ENCODE data around the gene TTC21A. TPM values are rescaled to one million over a fixed set of nuclear protein-coding genes. Genes with fewer than 3 reads are reported as not detected.

The TTC21A gene
- total and polyA plus RNA-seq, 12 donors: 1.2 to 35.7 (median 5.8) TPM

GRCh38 chr3:39133822-39134221 lies 26.3 kb downstream of the TTC21A start:
- Histone ChIP-seq H3K4me1 (replicated peaks in 1 of 2) (no peaks in the 10 kb centered on the region), H3K9me3 (replicated peaks in 1 of 3) (no peaks in the 10 kb centered on the region), H3K27me3 (no peaks in the 10 kb centered on the region), H3K36me3 (replicated peaks in 1 of 2) (no peaks in the 10 kb centered on the region), H3K4me3 (no peak overlapping the region), H3K27ac (no peak overlapping the region)
- no peak for DNase-seq
- TF ChIP-seq POLR2A (IDR thresholded peaks at IDR 0.05): no peak
- no peak for TF ChIP-seq CTCF (IDR thresholded peaks at IDR 0.05)
- intact Hi-C loops (cut with DNase I): no loop called here
- WGBS, 4 donors: 78 to 88% (median 85%) methylated on average over 6 of the region's 6 CpGs

GRCh38 chr3:39134305-39134704 lies 26.8 kb downstream of the TTC21A start:
- Histone ChIP-seq H3K4me3 (no peak overlapping the region), H3K36me3 (replicated peaks in 1 of 2) (no peaks in the 10 kb centered on the region), H3K27ac (no peak overlapping the region), H3K4me1 (replicated peaks in 1 of 2) (no peaks in the 10 kb centered on the region), H3K9me3 (replicated peaks in 1 of 3) (no peaks in the 10 kb centered on the region), H3K27me3 (no peaks in the 10 kb centered on the region)
- TF ChIP-seq CTCF (IDR thresholded peaks at IDR 0.05): no peak
- no peak for TF ChIP-seq POLR2A (IDR thresholded peaks at IDR 0.05)
- no peak for DNase-seq
- intact Hi-C loops (cut with DNase I): no loop called here
- 81 to 100% (median 89%) methylated on average over 4 to 7 of the region's 7 CpGs for WGBS, 4 donors

- H3K27me3 ChIP-seq: no peaks in the 10 kb centered on the region
- H3K9me3 ChIP-seq (replicated peaks in 1 of 3): no peaks in the 10 kb centered on the region
- peak overlapping the region in 1 of 5 donors; percentile 10 for H3K27ac ChIP-seq
- no peaks in the 10 kb centered on the region for H3K36me3 ChIP-seq (replicated peaks in 1 of 2)
- TF ChIP-seq POLR2A (IDR thresholded peaks at IDR 0.05) (no peak), CTCF (IDR thresholded peaks at IDR 0.05) (no peak)
- intact Hi-C loops (cut with DNase I): no loop called here
- DNase-seq: peak in 4 of 7 donors; percentile 19 to 75 (median 62)
- H3K4me3 ChIP-seq: no peak overlapping the region
- peaks cover 0 to under 1% of the 10 kb centered on the region in 2 donors for H3K4me1 ChIP-seq (replicated peaks in 1 of 2)
- WGBS, 4 donors: 60 to 74% (median 61%) methylated on average over 3 to 8 of the region's 8 CpGs
Measured at GRCh38 chr3:39135170-39135805, 27.8 kb downstream of the TTC21A start.

GRCh38 chr3:39136533-39137434 lies 29.3 kb downstream of the TTC21A start:
- Histone ChIP-seq H3K27me3 (no peaks in the 10 kb centered on the region), H3K4me1 (replicated peaks in 1 of 2) (peaks cover 14 to 16% of the 10 kb centered on the region in 2 donors), H3K27ac (no peak overlapping the region), H3K9me3 (replicated peaks in 1 of 3) (no peaks in the 10 kb centered on the region), H3K4me3 (no peak overlapping the region), H3K36me3 (replicated peaks in 1 of 2) (no peaks in the 10 kb centered on the region)
- intact Hi-C loops (cut with DNase I): no loop called here
- 92 to 97% (median 94%) methylated on average over 17 to 21 of the region's 21 CpGs for WGBS, 4 donors
- no peak for TF ChIP-seq POLR2A (IDR thresholded peaks at IDR 0.05)
- TF ChIP-seq CTCF (IDR thresholded peaks at IDR 0.05): no peak
- DNase-seq: peak in 1 of 7 donors; percentile 48

All from adrenal gland (tissue), 12 donors.